HG03108 (cell line): ENCODE measurements around the gene FREY1.

ENCODE experiments used
- ATAC-seq: cut with Tn5 transposase; IDR thresholded peaks from one replicate; pipeline ENCODE4 v1.9.1; 2021; ENCODE audit warnings: moderate library complexity; ENCODE audit not compliant: unreplicated experiment

The FREY1 gene

DNA sequence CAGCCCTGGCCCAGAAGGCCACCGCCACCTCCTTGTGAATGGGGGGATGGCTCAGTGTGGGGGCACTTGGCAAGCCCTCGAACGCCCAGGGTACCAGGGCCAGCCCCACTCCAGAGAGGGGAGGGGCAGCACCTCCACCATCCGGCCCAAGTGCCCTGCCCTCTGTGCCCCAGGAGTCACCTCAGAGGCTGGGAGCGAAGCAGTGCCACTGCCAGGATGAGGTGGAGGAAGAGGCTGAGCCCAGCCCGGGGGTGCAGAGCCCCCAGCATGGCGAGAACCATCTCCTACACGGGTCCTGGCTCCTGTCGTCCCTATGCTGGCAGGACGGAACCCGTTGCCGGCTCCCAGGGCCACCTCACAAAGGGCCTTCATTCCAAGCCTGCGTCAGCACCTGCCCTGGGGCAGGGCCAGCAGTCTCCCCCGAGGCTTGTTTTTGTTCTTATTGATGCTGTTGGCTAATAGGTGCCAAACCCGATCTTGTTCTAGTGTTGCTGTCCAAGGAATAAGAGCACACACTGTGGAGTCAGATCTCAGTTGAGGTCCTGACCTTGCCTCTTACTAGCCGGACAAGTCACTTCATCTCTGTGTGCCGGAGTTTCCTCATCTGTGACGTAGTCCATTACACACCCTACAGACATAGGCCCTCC lies at the start of gene FREY1:
TSS of gene FREY1 (minus strand) at position 307 of the 647 bp plus-strand sequence. CDS start at position 281, 26 bp downstream.
- no peak for ATAC-seq

DNA sequence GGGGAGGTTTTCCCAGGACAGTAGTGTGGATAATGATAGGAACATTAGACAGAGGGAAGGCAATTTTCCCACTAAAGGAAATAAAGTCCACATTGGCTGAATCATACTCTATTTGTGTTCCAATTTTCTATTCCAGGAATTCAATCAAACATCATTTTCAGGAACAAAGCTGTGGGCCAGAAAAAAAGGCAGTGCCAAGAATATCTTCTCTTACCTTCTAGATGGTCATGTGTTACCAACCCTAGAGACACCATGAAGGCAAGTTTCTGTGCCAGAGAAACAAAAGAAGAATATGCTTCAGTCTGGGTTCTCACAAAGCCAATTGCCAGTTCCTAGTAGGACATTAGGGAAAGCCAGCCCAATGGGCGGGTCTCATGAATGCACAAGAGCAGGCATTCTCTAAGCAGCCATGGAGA lies 42.9 kb upstream of the FREY1 start:
- ATAC-seq = no peak

DNA sequence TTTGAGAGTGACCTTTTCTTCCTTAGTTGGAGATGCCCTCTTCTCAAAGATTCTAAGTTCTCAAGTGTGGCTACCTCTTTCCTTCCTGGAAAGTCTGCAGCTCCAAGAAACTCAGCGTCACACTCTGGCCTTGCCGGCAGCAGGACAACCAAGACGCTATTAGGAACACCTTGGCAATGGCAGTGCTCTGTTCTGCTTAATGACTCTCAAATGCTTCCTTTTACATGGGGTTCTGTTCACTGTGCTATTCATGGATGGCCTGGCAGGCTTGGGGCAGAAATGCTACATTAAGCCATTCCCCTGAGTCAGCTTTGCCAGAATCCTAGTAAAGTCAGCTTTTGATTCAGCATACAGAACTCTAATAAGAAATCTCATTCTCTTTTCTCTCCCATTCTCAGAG lies 41.3 kb upstream of the FREY1 start:
- no peak for ATAC-seq

- ATAC-seq = no peak
Observed at GRCh38 chr11:45947885-45948284, 40.8 kb upstream of the FREY1 start.

DNA sequence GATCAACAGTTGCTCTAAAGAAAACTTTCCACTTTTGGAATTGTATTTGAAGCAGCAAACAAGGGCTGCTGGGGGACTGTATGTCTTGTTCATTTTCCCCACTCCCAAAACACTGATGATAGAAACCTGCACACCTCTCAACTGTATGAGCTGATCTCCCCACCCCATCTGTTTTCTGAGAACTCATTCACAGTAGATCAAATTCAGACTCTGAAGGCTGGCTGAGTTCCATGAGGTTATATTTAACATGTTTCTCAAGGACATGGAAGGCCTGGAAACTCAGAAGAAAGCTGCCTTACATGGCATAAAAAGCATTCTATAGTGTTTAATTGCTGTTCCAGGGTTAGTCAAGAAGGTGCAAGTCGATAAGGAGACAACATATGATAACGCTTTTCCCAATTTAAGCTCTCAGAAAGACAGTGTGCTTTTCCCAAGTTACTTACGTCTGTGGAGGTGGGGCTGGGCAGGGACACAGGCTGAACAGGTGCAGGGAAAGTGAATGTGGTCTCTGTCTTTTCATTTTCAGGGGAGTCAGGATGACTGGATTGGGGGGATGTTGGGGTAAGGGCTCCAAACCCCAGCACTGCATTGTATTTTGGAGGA lies 38.4 kb upstream of the FREY1 start:
- no peak for ATAC-seq

DNA sequence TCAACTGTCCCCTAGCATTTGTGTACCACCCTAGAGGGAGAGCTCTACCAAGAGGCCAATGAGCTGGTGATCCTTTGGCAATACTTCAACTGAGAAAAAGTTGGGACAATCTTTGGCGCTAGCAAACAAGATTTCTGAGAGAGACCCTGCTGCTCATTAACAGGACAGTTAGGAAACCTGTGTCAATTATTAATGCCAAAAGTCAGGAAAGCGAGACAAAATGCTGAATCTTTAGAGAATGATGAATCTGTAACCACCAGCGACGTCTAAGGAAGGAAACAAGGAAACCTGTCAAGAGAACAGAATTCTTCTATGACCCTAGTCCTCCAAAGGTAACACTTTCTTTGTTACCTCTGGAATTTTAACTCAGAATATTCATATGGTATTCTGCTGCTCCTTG lies 35.3 kb upstream of the FREY1 start:
- ATAC-seq = no peak

GRCh38 chr11:45941285-45941684 lies 34.2 kb upstream of the FREY1 start:
- ATAC-seq = no peak

DNA sequence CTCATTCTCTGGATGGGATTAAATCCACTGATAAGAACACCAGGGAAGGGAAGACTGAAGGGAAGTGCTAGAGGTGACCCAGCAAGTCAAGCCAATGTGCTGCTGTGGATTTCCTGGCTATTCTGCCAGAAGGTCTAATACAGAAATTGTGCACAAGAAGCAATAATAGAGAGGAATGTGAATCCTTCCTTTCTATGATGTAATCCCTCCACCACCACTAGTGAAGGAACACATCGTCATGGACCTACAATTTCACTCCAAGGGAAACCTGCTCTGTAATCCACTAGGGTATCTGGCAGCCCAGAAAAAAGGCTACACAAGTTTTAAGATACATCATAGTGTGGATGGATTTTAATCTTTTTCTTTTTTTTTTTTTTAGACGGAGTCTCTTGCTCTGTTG lies 32.8 kb upstream of the FREY1 start:
- ATAC-seq = no peak

- ATAC-seq = no peak
Observed at GRCh38 chr11:45937916-45938315, 30.8 kb upstream of the FREY1 start.

DNA sequence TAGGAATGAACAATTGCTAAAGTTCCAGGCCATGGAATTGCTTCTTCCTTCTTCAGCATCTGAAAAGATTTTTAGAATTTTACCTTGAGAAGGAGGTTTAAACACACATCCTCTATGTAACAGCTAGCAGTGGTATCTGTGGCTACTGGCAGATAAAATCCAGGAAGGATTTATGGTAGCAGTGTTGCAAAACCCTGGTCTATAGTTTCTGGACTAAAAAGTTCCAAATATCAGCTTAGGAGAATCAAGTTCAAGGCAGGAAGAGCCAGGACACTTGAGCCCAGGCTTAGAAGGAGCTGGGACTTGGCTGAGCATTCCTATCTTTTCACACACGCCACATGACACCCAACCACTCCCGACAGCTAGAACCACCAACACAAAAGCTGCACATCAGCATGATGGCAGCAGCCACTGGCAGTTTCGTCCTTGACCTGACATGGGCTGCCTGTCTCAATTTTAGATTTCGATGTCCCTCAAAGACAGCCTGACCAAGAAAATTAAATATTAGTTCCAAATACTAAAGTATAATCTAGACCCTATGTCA lies 29.5 kb upstream of the FREY1 start:
- ATAC-seq = no peak

DNA sequence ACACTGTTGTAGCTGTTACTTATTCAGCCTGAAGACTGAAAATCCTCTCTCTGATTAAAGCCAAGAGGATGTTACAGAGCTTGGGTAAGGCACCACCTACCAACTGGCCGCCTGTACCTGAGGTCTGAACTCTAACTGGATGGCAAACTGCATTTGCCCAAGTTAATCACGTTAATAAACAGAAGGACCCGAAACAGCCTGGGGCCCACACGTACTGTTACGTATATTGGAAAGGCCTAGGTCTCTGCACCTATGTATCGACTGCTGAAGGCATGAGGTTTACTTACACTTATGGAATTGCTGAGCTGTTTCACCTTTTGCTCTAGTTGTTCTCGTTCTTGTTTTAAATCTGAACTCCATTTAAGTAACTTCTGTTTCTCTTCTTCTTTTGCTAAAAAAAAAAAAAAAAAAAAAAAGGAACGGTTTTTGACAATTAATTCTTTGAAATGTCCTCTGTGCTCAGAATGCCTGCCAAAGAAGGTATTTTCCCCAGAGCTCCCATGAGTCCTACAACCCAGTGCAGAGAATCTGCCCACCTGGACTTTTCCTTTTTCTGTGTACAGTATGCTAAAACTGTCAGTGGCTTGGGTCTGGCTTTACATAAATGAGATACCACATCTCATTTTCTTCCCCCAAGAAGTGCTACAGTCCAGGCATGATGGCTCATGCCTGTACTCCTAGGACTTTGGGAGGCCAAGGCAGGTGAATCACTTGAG lies 28.4 kb upstream of the FREY1 start:
- no peak for ATAC-seq

DNA sequence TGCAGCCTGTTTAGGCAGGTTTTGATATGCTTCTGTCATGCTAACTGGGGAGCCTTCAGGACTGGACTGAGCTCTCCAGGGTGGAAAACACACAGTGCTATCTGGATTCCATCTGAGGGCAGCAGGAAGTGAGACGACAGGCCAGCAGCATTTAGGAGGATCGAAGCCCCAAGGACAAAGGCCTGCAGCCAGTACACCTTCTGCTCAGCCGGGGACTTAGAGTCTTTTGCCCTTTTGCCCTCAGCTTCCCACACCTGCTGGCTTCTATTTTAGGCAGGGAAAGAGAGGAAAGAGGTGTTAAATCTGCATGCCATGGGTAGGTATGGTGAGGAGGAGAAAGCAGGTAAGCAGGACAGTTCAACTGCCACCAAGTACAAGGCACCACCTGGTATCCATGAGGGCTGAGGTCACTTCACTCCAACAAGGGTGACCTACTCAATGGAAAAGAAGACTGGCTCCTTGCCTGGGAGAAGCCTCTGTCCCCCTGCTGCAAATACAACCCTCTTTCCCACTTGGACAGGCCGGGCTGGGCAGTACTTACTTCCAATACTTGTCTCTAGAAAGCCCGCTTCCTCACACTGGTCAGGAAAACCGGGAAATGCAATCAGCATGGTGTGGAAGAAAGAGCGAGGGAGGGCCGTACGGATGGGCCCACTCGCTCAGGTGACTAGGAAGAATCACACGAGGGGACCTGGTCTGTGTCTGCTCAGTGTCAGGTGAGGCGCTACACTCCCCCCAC lies 27.7 kb upstream of the FREY1 start:
- no peak for ATAC-seq

DNA sequence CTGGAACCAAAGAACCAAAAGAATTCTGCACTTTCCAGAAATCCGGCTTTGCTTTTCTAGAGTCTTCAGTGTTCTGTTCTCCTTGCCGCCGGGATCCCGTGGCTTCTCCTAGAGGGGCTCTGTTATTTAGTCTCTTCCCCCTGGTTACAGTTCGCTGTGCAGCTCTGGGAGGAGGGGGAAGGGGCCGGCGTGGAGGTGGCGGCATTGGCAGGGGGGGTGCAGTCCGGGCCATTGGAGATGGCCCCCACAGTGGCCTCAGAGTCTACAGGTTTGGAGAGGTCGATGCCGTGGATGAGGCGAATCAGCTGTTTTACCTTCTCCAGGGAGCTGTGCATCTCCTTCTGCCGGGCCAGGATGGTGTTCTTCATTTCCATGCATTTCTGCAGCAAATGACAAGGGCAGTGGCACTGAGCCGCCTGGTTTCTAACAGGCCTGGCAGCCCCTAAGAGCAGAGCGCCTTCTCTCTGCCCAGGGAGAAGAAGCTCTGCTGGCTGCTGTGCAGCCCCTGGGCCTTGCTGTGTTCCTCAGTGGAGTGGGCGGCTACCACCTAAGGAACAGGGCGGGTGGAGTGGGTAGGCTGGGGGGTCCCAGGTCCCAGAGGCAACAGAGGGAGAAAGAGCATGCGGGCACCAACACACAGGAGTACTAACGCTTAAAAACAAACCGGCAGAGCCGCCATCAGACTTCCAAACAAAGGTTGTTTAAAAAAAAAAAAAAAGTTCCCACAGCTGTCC lies 26.9 kb upstream of the FREY1 start:
- no peak for ATAC-seq

DNA sequence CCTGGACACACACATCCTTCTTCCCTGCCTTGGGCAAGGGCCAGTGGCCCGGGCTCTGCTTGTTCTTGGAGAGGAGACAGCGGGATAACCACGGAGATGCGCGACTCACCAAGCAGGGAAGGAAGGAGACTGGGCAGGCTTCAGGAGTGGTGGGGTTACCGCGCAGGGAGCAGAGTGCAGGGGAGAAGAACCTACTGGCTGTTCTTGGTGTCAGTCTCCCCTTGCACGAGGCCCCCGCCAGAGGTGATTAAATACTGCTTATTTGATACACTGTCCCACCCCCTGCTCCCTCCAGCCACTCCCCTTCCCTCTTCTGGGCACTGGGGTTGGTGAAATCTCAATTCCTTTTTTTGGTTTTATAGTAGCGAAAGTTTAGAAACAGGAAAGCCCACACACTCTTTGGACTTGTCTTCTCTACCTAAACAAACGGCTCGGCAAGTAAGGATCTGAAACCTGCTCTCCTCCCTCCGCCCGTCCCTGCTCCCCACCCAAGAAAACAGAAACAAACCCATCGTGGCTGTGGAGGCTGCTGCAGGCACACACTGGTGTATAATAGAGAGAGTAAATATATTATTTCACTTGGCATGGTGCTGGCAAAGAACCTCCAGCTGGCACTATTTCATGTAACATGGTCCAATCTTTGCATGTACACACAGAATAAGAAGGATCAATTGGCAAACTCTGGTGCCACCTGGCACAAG lies 26.2 kb upstream of the FREY1 start:
- ATAC-seq = no peak

GRCh38 chr11:45932217-45932616 lies 25.1 kb upstream of the FREY1 start:
- no peak for ATAC-seq

GRCh38 chr11:45931739-45932138 lies 24.7 kb upstream of the FREY1 start:
- ATAC-seq = no peak

- no peak for ATAC-seq
Observed at GRCh38 chr11:45930951-45931570, 24.0 kb upstream of the FREY1 start.

- ATAC-seq = peak; percentile 87
Observed at GRCh38 chr11:45930031-45930794, 23.1 kb upstream of the FREY1 start.

DNA sequence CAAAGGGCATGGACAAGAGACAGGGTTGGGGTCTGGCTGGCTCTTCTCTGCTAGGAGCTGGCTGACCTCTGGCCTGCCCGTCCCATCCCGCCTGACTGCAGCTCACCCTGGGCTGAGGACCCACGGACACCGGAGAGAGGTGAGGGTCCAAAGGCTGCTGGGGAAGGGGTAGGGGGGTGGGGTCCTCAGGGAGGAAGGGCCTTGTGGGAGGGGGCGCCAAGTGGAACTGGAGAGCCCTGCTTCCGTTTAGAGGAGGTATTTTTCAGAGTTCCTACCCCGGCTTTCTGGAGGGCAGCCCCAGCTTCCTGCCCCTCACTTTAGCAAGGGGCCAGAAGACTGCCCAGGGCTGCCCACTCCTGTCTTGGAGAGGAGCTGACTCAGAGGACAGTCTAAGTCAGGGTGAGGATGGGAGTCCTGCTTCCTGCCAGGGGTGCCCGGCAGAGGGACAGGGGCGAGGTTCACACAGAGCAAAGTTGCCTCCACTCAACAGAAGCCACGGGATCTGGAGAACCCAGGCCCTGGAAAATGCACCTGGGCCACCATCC lies 22.5 kb upstream of the FREY1 start:
- peak; percentile 9 for ATAC-seq
